Measurements from ENCODE around the gene ZNF784.

ZNF784 gene

DNA sequence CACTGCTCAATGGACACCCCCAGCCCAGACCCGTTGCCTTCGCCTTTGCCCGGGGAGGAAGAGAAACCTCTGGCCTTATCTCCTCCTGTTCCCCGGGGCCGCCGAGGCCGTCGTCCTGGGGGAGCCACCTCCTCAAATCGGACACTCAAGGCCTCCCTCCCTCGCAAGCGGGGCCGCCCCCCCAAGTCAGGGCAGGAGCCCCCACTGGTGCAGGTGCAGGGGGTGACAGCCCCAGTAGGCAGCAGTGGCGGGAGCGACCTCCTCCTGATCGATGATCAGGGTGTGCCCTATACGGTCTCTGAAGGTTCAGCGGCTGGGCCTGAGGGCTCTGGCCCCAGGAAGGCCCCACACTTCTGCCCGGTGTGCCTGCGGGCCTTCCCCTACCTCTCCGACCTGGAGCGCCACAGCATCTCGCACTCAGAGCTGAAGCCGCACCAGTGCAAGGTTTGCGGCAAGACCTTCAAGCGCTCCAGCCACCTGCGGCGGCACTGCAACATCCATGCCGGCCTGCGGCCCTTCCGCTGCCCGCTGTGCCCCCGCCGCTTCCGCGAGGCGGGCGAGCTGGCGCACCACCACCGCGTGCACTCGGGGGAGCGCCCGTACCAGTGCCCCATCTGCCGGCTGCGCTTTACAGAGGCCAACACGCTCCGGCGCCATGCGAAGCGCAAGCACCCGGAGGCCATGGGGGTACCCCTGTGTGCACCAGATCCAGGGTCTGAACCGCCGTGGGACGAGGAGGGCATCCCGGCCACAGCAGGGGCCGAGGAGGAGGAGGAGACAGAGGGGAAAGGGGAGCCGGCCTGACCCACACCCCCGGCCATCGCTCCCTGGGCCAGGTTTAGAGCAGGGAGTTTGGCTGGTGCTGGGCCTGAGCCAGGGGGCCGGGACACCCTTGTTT, 22.0 kb downstream of the ZNF784 start:
- no peak for DNase-seq (ENCODE audit: low read depth)

GRCh38 chr19:55601084-55601483, 23.3 kb downstream of the ZNF784 start:
- DNase-seq (ENCODE audit: low read depth) = no peak

GRCh38 chr19:55600662-55601028, 23.7 kb downstream of the ZNF784 start:
- no peak for DNase-seq (ENCODE audit: low read depth)

DNA sequence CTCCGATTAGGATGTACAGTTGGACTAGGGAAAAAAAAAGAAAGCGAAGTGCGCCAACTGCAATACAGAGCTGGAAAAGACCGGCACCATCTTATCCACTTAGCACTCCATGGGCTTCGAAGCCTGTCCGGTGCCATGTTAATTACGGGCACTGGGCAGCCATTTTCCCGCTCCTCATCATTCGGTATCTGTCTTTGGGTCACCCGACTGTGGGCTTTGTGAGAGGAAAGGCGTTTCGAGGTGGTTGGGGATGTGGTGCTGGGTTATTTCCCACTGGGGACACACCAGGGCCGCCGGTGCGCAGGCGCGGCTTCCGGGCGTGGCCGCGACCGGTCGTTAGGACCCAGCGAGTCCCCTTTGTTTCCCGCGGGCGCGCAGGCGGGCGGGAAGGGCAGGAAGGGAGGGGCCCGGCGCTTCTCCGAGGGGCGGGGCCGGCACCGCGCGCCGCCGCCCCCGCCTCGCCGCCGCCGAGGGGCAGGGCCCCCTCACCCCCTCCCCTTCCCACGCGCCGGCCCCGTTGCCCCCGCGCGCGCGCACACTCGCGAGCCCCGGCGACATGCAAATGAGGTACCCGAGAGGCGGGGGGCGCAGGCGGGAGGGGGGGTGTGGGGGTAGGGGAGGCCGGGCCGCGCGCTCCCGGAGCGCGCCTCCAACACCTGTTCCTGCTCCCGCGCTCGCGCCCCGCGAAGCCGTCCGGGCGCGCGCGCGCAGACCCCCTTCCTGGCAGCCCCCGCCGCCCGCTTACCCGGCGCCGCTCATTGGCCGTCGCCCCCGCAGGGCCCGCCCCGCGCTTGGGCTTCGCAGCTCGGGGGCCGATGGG, 24.3 kb downstream of the ZNF784 start, which contains the start of gene ZNF524:
ZNF524 (plus strand) TSS at position 447 of the 820 bp plus-strand sequence. CDS start 1,825 bp downstream, outside the sequence.
- peak; percentile 74 for DNase-seq (ENCODE audit: low read depth)

DNA sequence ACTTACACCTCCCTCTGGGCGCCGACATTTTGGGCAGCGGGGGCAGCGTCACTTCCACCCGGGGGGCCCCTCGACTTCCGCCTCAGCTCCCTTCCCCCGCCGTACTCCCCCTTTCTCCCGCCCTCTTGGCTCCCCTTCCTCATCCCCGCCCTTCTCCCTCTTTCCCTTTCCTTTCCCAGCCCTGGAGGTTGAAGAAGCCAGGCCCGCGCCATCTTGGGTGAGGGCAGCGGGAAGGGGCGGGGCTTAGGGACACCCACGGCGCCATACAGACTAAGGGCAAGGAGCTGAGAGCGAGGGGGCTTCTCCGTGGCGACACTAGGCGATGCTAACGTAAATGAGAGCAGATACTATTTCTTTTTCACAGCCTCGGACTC, 24.9 kb downstream of the ZNF784 start, which contains the start of gene FIZ1:
FIZ1 (minus strand) TSS at position 50 of the 374 bp plus-strand sequence. CDS start 1,652 bp downstream, outside the sequence.
- peak; percentile 94 for DNase-seq (ENCODE audit: low read depth)

DNA sequence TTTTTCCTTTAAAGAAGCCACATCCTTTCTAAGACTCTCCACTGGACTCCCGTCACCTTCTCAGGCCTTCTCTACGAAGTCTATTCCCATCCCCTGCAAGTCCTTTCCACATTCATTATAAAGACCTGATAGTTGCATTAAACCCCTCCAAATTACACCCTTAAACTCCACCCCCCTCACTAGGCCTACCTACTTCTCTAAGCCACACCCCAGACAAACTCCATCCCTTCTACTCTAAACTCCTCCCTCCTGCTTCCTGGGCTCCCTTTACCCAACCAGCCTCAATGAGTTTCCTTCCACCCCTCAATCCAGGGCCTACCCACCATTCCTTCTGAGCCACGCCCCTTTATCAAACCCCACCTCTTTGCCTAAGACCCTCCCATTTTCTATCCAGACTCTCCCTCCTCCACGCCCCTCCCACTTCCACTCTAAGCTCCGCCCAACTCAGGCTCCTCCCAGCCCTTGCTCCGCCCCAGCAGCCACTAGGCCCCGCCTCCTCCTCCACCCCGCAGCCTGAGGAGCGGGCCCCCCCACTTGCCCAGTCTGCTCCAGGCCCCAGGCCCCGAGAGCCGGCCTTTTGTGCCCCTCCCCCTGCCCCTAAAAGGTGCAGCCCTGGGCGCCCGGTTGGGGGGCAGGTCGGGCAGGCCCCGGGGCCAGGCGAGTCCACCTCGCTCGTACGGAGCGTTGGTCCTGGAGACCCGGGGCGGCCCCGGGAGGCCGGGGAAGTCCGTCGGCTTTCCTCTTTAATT, 25.5 kb downstream of the ZNF784 start:
- peak; percentile 85 for DNase-seq (ENCODE audit: low read depth)

DNA sequence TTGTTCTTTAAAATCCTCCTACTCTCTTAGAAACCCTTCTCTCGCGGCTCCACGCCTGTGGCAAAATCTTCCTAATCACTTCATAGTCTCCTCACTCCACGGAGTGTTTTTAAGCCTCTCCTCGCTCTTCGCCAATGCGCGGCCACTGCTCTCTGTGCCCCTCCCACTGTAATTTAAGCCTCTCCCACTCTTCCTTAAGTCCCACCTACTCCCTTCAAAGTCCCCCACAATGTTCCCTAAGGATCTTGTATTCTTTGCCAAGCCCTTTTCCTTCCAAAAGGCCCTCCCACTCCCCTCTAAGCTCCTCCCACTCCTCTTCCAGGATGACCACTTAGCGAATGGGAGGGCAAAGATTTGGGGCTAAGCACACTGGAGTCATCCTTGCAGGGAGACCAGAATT, 26.3 kb downstream of the ZNF784 start:
- no peak for DNase-seq (ENCODE audit: low read depth)

DNA sequence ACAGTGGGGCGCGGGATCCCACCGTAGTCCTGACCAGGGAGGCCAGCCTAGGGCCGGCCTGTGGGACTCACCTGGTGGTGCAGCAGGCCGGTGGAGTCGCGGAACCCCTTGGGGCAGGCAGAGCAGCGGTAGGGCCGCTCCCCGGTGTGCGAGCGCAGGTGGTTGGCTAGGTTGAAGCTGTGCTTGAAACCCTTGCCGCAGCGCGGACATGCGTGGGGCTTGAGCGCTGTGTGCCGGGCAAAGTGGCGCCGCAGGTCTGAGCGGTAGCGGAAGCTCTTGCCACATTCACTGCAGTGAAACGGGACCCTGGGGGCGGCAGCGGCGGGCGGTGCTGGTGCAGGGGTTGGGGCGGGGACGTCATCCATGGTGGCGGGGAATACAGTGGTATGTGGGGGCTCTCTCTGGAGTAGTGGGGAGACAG, 26.9 kb downstream of the ZNF784 start:
- DNase-seq (ENCODE audit: low read depth) = no peak

DNA sequence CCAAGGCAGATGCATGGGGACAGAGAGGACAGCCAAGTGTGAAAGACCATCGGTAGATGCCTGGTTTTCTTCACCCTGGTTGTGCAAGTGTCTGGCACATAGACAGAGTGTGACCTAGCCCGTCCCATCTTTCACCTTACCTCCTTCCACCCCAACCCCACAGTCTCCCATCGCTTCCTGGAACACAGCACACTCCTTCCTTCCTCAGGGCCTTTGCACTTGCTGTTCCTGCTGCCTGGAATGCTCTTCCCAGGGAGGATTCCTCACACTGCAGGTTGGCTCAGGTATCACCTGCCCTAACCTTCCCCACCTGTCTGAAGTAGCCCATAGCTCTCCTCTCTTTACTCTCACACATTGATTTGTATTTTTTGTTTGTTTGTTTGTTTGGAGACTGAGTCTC, 28.1 kb downstream of the ZNF784 start:
- no peak for DNase-seq (ENCODE audit: low read depth)

DNA sequence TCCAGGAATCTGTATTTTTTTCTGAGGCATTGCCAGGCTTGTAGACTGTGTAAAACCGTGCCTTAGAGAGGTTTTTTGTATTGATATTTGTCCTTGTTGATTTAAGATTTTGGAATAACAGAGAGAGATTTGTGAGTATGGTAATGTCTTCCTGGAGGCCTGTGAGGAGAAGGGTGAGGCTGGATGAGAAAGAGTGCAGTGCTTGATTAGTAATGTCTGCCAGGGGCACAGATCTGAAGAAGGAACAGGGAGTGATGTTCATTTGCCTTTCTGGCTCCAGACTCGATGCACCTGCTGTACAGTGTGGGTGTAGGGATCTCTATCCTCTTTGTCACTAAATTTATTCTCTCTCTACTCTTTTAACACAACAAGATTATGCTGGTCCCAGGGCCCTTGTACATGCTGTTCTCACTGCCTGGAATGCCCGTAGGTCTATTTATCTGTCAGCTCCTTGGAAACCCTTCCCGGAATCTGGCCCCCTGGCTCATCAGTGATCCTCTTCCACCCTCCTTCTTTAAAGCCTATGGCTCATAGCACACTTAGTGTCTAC, 29.3 kb downstream of the ZNF784 start:
- no peak for DNase-seq (ENCODE audit: low read depth)

DNA sequence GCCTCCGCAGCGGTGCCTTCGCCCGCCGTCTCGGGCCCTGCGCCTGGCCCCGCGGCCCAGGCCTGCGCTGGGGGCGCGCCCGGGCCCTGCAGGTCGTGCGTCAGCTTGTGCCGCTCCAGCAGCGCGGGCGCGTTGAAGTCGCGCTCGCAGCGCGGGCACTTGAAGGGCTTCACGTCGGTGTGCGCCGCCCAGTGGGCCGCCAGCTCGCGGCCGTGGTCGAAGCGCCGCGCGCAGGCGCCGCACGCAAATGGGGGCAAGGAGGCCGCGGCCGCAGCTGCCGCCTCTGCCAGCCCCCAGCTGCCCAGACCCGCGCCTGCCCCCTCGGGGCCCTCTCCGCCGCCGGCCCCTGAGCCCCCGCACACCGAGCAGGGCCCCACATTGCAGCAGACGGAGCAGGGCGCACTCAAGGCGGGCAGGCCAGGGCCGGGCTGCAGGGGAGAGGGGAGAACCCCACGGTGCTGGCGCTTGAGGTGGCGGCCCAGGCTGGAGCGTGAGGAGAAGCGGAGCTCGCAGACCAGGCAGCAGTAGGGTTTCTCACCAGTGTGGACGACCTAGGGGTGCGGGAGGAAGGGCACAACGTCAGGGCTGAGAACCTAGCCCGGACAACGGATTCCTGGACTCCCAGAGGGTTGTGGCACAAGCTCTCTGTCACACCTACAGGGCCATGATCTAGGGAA, 31.1 kb downstream of the ZNF784 start:
- no peak for DNase-seq (ENCODE audit: low read depth)

DNA sequence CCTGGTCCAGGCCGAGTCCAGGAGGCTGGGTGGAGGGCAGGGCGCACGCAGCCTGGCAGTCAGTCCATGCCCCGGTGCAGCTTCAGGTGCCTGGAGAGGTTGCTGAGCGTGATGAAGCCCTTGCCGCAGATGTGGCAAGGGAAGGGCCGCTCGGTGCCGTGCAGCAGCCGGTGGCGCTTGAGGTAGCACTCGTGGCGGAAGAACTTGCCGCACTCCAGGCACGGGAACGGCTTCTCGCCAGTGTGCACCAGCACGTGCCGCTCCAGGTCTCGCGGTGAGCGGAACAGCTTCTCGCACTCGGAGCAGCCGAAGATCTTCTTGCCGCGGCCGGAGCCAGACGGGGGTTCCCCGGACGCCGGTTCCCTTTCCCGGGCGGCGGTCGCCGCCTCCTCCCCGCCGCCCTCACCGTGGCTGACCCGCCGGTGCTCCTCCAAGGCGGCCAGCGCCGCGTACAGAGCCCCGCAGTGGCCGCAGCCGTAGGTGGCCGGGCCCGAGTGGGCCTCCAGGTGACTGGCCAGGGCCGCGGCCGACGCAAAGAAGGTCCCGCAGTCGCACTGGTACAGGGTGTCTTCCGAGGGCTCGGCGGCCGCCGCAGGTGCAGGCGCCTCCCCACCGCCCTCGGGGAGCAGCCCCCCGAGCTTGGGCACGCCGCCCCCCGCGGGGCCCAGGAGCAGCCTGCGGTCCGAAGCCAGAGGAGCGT, 31.8 kb downstream of the ZNF784 start:
- no peak for DNase-seq (ENCODE audit: low read depth)

GRCh38 chr19:55591555-55591954, 32.8 kb downstream of the ZNF784 start:
- no peak for DNase-seq (ENCODE audit: low read depth)

DNA sequence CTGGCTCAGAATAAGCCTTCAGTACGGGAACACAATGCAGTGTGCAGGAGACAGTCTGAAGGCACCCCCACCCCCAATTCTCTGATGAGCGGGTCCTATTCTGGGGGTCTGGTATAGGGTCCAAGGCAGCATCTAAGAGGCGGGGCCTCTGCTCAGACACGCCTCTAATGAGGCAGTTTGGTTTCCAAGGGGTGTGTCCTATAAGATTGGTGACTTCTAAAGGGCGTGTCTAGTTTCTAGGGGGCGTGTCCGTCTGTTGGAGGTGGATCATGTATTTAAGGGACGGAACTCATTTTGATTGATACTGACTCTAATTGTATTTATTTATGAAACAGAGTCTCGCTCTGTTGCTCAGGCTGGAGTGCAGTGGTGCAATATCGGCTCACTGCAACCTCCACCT, 33.7 kb downstream of the ZNF784 start:
- no peak for DNase-seq (ENCODE audit: low read depth)

GRCh38 chr19:55590109-55590508, 34.3 kb downstream of the ZNF784 start:
- no peak for DNase-seq (ENCODE audit: low read depth)

DNA sequence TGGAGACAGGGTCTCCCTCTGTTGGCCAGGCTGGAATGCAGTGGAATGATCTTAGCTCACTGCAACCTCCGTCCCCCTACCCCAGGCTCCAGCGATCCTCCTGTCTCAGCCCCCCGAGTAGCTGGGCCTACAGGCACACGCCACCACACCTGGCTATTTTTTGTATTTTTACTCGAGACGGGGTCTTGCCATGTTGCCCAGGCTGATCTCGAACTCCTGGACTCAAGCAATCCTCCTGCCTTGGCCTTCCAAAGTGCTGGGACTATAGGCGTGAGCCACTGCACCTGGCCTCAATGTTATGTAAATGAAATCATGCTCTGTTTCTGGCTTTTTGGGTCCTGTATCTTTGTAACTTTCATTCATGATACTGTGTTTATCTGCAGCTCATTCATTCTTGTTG, 35.6 kb downstream of the ZNF784 start:
- DNase-seq (ENCODE audit: low read depth) = no peak

DNA sequence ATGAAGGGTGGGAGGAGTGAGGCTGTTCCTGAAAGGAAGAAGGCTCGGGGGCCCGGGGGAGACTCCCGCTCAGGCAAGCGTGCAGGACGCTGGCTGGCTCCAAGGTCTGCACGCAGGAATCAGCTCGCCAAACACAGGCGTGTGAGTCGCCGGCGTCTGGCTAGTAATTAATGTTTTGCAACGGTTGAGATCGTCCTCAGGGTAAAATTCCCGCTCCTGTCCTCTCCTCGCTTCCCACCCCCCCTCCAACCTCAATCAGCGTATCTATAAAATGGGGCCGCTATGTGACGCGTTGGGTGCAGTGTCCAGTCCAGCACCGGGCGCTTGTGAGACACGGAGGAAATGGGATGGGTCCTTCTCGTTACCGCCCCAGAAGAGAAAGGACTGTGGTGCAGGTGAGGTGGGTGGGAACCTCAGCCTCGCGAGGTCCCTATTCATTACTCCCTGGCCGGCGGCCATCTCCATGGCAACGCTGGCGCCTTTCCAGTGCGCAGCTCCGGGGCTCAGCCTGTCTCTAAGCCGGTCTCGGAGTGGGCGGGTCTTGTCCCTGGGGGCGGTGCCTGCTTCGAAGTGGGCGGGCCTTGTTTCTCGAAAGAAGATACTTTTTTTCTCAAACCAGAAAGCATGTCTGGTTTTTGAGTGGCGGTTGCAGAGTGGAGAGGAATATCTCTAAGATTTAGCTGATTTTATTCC, 37.2 kb downstream of the ZNF784 start:
- DNase-seq (ENCODE audit: low read depth) = peak; percentile 87

DNA sequence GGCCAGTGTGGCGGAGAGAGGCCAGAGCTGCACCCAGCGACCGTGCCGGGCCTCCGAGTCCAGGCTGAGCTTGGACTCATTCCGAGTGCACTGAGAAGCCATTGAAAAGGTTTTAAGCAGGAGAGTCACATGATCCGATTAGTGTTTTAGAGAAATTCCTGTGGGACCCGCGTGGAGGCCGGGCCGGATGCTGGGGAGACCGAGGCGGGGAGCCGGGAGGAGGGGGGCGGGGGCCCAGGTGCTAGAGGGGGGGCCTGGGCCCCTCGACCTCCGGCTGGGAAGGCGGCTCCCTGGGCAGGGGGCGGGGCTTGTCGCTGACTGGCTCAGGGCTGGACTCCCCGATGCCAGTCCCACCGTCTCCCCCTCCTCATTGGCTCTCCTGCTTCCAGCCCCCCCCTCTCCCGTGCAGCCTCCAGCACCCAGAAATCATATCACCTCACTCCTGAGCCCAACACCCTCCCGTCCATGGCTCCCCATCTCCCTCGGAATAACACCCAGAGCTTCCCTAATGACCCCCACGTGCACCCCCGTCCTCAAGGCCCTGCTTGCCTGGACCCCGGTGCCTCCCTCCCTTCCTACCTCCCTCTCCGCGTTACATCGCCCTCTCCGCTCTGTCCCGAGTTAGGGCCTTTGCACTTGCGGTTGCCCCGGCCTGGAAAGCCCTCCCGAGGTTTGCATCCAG, 38.6 kb downstream of the ZNF784 start:
- DNase-seq (ENCODE audit: low read depth) = peak; percentile 32

DNA sequence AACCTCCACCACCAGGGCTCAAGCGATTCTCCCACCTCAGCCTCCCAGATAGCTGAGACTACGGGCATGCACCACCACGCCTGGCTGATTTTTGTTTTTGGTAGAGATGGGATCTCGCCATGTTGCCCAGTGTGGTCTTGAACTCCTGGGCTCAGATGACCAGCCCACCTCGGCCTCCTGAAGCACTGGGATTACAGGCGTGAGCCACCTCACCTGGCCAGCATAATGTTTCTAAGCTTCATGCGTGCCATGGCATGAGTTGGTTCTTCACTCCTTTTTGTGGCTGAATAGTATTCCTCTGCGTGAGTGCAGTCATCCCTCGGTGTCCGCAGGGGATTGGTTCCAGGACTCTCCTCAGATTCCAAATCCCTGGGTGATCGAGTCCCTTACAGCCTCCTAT, 39.5 kb downstream of the ZNF784 start:
- DNase-seq (ENCODE audit: low read depth) = no peak
